Measurements from ENCODE around the gene MAT2A.

DNA sequence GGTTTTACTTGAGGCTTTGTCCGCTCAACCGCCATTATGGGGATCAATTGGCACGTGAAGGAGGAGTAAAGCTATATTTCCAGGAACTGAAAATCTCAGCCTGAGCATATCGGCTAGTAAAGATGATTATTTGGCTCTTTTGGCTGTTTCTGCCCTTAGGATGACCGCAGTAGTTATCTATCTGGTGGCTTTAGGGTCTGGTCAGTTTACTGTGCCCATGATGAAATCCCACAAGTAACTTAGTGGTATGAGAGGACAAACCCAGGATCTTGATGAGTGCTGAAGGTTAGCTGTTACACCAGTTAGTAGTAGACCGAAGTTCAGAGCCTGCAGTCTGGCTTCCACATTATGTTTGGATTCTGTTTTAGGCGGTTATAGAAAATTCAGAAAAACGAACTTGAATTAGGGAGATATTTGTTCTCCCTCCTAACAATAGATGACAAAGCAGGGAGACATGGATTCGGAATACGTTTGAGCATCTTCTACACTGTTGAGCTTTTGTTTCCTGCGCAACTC is 1.2 kb downstream of the MAT2A start:
- TF ChIP-seq, protein P1, sequence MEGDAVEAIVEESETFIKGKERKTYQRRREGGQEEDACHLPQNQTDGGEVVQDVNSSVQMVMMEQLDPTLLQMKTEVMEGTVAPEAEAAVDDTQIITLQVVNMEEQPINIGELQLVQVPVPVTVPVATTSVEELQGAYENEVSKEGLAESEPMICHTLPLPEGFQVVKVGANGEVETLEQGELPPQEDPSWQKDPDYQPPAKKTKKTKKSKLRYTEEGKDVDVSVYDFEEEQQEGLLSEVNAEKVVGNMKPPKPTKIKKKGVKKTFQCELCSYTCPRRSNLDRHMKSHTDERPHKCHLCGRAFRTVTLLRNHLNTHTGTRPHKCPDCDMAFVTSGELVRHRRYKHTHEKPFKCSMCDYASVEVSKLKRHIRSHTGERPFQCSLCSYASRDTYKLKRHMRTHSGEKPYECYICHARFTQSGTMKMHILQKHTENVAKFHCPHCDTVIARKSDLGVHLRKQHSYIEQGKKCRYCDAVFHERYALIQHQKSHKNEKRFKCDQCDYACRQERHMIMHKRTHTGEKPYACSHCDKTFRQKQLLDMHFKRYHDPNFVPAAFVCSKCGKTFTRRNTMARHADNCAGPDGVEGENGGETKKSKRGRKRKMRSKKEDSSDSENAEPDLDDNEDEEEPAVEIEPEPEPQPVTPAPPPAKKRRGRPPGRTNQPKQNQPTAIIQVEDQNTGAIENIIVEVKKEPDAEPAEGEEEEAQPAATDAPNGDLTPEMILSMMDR (IDR thresholded peaks at IDR 0.05; ENCODE audit: poor library complexity) = no peak
- no peak for TF ChIP-seq EZH2 (IDR thresholded peaks at IDR 0.05; ENCODE audit: borderline replicate concordance)
- no peak for TF ChIP-seq EZH2phosphoT487 (IDR thresholded peaks at IDR 0.05; ENCODE audit: low read depth, severe bottlenecking, unreplicated experiment)
